Stimulated activated CD8-positive, alpha-beta memory T cell treated with anti-CD3 and anti-CD28 coated beads, Interleukin-15, amount 100 ng/mL, for 24 hours (primary cell): ENCODE measurements around the gene TCEA2.
"Not testable (repeated sequence)": the region's sequence is repeated elsewhere in the genome, so short reads cannot be mapped to it uniquely, and the experiment has no call there.

ENCODE experiments used
- DNase-seq: peaks from one replicate; pipeline ENCODE4 v3.0.0-alpha.2; 2020; ENCODE audit warnings: low read depth

The TCEA2 gene

DNA sequence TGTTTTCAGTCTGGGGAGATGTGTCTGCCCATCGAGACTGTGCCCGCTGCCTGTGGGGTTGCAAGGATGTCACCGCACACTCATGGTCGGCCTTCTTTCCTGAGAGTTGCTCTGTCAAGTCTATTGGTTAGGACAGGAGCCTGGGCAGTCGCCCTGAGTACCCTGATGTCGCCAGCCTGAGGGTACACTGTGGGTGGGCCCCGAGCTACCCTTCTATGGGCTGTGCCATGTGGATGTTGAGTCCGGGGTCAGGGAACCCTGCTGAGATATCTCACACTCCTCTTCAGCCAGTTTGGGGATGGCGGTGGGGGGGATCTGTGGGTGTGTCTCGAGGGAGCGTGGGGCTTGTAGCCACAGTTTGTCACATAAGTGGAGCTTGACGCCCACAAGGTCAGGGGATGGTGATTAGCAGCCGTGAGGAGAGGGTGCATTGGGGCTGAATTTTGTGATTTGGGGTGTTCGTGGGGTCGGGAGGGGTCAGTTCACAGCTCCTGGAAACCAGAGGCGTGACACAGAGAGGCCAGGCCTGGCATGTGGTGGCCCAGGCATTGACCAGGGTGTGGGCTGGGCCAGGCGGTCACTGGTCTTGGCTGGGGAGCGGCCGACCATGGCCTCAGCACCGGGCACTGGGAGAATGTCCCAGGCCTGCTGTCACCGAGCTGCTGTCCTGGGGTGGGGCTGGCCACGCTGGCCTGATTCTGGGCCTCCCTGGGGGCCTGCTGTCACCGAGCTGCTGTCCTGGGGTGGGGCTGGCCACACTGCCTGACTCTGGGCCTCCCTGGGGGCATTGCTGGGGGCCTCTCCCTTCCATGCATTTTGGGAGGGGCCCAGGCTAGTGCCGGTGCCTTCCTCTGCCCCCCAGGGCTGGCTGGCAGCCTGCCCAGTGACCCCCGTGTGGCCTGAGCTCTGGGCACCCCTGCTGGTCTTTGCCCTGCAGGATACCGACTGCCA is 46.0 kb downstream of the TCEA2 start:
- DNase-seq: no peak

DNA sequence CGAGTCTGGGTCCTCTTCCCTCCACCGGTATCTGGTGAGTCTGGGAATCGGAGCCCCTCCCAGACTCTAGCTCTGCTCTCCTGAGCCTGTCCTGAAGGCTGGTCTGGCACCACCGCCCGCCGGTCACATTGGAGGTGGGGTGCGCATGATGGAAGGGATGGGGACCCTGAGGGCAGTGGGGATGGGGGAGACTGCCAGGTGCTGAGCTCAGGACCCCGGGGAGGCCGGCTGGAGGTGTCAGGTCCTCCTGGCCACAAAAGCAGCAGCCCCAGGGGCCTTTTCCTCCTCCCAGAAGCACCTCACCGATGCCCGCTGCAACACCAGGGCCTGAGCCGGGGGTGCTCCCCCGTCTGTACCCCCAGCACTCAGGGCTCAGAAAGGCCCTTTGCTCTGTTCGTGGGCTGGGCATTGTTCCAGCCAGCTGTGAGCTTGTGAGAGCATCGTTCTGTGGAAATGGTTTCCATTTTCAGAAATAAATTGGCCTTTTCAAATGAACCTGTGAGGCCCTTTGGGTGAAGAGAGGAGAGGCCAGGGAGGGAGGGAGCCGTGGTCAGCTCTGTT is 46.9 kb downstream of the TCEA2 start:
- no peak for DNase-seq

DNA sequence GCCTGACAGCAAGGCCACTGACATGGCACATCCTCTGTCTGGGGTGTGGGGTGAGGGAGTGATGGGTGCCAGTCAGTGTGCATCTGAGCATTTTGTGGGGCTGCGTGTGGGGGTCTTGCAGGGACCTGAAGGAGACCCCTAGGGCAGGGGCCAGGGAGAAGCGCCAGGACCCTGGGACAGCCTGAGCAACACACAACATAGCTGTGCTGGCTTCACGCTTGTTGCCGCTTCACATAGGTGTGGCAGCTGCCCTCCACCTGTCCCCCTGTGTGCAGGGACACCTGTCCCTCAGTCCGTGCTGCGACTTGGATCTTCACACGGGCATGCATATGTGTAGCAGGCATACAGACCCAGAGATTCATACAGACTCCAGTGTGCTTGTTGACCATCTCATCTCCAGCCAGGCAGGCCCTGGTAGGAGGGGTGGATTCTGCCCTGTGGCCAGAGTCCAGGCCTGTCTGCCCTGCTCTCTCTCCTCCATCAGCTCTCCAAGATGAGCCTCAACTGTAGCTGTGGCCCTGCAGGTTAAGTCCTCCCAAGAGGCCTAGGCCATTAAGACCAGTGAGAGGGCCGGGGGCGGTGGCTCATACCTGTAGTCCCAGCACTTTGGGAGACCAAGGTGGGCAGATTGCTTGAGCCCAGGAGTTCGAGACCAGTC is 47.5 kb downstream of the TCEA2 start:
- DNase-seq: no peak

- DNase-seq: no peak
Observed at GRCh38 chr20:64111841-64112641, 49.0 kb downstream of the TCEA2 start.

DNA sequence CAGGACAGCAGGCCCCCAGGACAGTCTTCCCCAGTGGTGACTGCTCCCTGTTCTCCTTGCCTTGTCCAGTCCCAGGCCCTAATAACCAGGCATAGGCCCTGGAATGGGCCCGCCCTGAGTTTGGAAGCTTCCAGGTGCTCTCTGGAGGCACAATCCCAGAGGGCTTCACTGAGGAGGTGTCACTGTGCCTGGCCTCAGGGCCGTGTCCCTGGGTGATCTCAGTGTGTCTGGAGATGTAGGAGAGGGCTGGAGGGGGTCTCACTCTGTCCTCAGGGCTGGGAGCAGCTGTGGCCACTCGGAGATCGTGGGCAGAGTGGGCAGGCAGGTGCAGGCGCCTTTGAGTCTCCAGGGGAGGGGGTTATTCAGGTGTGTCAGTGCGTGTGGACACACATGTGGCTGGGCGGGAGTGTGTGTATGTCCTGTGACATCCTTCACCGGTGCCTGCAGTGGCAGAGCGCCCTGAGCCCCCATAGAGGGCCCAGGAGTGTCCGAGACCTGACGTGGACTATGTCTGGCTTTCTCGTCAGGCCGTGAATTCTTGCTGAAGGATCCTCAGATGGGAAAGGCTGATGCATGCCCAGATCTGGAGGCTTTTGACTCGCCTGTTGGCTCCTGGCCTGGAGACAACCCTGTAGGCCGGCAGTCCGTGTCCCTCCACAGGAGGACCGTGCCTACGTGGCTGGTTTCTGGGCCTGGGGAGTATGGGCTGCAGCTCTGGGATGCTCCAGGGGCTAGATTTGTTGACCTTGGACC is 49.9 kb downstream of the TCEA2 start:
- DNase-seq: no peak

- DNase-seq: no peak
Observed at GRCh38 chr20:64113444-64113775, 50.4 kb downstream of the TCEA2 start.

GRCh38 chr20:64113796-64114355 is 50.9 kb downstream of the TCEA2 start:
- DNase-seq: no peak

DNA sequence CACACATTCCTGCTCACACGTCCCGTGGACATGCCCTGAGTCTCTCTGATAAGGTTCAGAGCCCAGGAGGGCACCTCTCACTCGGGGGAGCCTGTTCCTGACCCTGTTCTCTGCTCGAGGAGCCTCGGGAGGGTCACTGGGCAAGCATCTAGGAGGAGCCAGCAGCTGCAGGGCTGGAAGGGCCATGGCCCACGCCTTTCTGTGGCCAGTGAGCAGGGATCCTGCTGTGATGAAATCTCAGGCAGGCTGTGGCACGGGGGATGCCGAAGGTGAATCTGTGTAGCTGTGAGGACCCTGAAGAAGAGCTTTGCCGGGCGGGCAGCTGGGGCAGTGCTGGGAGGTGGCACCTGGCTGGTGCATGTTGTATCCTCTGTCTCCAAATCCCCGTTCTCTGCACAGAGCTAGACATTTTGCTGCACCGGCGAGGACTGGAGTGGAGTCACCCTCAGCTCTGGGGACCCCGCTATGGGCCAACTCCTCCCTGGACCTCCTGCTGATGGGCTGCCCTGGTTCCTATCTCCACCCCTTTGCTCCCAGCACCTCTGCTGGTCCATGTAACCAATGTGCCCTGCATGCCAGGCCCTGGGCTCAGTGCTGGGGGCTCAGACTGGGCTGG is 51.5 kb downstream of the TCEA2 start:
- DNase-seq: no peak

DNA sequence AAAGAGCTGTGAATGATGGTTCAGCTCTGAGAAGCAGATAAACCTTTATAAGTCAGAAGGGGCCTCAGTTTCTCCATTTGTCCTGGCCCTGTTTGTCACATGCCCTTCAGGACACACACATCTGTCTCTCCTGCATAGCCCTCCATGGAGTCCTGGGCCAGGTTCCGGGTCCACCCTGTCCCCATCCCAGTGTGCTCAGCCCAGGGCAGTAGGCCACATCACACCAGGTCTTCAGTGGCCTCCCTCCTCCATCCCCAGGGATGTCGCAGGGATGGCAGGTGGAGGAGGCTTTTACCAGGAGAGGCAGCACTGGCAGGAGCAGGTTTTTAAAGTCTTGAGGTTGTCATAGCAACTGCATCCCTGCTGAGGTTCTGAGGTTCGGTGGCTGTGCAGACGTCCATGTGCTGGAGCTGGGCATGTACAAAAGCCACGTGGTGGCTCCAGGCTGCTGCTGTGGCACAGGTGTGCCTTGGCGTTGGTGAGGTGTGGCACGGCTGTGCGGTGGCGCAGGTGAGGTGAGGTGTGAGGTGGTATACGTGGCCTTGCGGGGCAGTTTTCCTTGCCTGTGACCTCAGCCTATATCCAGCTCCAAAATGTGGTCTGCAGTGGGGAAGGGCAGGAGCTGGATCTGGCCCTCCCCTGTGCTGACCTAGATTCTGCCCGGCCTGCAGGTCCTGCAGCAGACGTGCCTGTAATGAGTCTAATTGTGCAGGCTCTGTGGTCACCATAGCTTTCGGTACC is 52.3 kb downstream of the TCEA2 start:
- DNase-seq: no peak

DNA sequence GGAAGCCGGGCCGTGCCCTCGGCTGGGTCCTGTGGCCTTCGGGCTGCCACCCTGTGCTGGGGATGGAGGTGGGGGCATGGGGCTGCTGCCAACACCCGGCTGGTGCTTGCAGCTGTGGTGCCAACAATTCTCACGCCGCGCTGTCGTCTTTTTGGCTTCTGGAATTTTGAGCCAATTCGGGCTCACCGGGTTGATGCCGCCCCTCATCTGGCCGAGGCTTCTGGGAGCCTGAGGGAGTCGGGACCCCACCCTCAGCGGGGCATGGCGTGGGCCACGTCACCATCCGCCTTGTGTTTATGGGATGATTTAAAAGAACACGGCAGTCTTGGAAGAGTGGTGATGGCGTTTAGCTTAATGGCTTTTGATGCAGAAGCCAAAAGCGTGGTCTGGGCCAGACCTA is 53.0 kb downstream of the TCEA2 start:
- no peak for DNase-seq

- no peak for DNase-seq
Observed at GRCh38 chr20:64116541-64117431, 53.8 kb downstream of the TCEA2 start.

- not testable (repeated sequence) for DNase-seq
Observed at GRCh38 chr20:64117432-64117777, 54.4 kb downstream of the TCEA2 start.

GRCh38 chr20:64119301-64119680 is 56.3 kb downstream of the TCEA2 start:
- no peak for DNase-seq

DNA sequence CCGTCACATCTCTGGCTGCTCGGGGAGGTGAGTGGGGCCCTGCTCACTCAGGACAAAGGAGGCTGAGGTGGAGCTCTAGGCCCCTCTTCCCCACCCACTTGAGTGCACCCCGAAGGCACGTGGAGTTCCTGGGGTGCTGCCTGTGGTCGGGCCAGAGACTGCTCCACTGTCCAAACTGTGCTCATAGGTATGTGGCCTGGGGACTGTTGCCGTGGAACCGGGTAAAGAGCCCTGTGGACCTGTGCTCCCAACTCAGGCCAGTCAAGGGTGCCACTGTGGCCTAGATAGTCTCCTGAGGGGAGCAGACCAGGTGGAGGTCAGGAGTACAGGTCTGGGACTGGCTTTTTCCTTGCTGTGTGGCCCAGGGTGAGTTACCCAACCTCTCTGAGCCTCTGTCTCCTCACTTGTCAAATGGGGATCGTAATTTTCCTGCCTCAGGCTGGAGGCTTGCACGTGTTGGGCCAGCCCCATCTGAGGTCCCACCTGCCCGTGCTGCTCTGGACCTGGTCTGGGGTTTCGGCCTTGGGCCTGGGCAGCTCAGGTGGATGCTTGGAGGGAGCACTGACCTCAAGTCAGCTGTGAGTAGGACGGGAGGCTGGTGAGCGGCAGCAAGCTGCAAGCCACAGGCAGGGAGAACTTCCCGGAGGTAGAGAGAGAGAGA is 56.8 kb downstream of the TCEA2 start:
- no peak for DNase-seq

DNA sequence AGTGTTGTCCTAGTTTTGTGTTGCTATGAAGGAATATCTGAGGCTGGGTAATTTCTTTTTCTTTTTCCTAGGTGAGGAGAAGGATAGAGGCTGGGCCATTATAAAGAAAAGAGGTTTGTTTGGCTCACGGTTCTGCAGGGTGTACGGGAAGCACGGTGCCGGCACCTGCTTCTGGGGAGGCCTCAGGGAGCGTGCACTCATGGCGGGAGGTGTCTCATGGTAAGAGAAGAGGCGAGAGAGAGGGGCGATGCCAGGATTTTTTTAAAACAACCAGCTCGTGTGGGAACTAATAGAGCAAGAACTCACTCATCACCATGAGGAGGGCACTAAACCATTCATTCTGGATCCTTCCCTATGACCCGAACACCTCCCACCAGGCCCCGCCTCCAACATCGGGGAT is 58.6 kb downstream of the TCEA2 start:
- DNase-seq: no peak
